CMK (cell line): ENCODE data around the gene RAPGEF3.
A peak's percentile ranks its signal among the peaks of the same experiment; 100 is the strongest.

Experiments used
- DNase-seq: peaks from one replicate; pipeline ENCODE4 v3.0.0-alpha.2; 2010; ENCODE audit warnings: low read depth

RAPGEF3 gene

DNA sequence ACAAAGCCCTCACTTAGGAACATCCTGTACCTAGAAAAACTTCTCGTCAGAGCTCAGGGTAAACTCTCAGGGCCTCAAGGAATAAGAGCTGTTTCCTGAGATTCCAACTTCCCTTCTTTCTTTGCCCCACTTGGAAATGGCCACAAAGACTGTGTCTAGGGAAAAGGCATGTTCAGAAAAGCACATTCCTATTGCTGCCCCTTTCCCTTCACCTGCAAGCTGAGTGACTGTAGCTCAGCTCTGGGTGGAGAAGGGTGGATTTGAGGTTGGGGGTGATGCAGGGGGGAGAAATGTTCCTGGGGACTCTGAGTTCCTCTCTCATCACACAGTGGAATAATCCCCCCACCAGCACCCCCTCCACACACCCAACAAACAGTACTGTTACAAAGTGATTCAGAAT is 40.1 kb downstream of the RAPGEF3 start:
- no peak for DNase-seq

- peak; percentile 64 for DNase-seq
Measured at GRCh38 chr12:47717443-47718193, 41.1 kb downstream of the RAPGEF3 start.

DNA sequence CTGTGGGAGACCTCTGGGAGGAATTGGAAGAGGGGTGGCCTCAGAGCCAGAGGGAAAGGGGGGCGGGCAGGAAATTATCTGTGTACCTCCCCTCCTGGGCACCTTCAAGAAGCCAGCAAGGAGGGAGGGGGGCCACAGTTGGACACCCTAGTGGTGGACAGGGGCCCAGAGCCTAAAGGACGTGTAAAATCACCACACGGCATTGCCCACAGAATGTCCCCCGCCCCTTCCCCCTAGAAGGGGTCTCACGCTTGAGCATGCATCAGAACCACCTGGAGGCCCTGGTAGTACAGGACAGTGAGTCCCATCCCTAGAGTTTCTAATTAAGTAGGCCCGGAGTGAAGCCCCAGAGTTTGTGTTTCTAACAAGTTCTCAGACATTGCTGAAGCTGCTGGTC is 41.6 kb downstream of the RAPGEF3 start:
- no peak for DNase-seq

- DNase-seq: no peak
Measured at GRCh38 chr12:47715877-47716548, 42.7 kb downstream of the RAPGEF3 start.

- peak; percentile 56 for DNase-seq
Measured at GRCh38 chr12:47715393-47715876, 43.2 kb downstream of the RAPGEF3 start.

GRCh38 chr12:47714826-47715386 is 43.8 kb downstream of the RAPGEF3 start:
- no peak for DNase-seq

GRCh38 chr12:47712171-47712570 is 46.5 kb downstream of the RAPGEF3 start:
- DNase-seq: no peak

DNA sequence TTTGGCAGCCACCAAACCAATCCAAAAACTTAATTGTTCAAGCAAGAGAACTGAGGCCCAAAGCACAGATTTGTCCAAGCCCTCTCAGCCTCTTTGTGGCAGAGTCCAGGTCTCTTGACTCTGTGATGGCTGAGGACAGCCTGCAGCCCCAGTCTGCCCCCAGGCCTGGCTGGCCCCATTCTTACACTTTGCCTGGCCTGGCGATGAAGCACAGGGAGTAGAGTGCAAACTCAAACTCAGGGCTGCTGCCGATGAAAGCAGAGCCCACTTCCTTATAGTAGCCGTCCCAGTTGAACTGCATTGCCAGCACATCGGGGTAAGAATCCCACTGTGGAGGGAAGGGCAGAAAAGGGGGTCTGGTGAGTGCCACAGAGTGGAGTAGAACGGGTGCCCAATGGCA is 47.2 kb downstream of the RAPGEF3 start:
- DNase-seq: no peak

- no peak for DNase-seq
Measured at GRCh38 chr12:47710278-47710677, 48.4 kb downstream of the RAPGEF3 start.

- DNase-seq: no peak
Measured at GRCh38 chr12:47709671-47710070, 49.0 kb downstream of the RAPGEF3 start.

DNA sequence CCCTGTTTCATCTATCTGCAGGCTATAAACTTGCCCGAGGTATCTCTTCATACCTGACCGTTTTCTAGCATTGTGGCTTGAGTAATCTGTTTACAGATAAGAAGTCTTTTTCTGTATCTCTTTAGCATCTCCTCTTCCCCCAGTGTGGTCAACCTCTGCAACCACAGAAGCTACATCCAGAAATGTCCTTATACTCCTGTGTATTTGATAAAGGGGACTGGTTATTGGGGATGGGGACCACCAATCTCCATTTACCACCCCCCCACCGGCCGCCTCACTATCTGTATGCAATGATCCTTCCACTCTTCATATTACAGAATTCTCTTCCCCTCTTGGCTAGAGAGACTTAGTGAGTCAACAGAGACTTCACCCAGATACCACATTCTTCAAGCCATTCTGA is 49.4 kb downstream of the RAPGEF3 start:
- DNase-seq: no peak

DNA sequence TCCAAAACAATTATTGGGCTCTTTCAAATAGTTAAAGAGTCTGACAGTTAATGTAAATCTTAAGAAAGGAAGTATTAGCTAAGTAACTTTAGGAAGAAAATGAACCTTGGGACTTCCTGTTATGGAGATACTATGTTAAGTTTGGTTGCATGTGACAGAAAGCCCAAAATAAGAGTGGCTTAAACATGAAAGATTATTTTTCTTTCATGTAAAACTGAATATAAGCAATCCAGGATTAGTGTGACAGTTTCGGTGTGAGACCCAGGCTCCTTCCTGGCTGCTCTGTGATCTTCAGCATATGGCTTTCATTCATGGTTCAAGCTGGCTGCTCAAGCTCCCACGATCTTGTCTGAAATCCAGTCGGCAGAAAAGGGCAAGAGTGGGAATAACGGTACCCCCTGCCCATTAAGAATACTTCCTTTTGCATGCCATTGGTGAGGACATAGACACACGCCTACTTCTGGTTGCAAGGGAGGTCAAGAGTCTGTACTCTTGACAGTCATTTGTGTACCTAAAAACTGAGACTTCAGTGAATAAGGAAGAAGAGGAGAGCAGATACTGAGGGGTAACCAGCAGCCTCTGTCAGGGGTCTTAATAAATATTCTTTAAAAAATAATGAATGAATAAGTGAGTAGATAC is 50.7 kb downstream of the RAPGEF3 start:
- no peak for DNase-seq

- no peak for DNase-seq
Measured at GRCh38 chr12:47707355-47707754, 51.3 kb downstream of the RAPGEF3 start.

GRCh38 chr12:47705566-47706425 is 52.9 kb downstream of the RAPGEF3 start, which contains the start of gene RPAP3:
Gene RPAP3, minus strand, starts transcription at chr12:47706030. Its CDS starts 3,190 bp downstream, at chr12:47702840.
- DNase-seq: peak; percentile 91

GRCh38 chr12:47705229-47705565 is 53.5 kb downstream of the RAPGEF3 start:
- DNase-seq: no peak

DNA sequence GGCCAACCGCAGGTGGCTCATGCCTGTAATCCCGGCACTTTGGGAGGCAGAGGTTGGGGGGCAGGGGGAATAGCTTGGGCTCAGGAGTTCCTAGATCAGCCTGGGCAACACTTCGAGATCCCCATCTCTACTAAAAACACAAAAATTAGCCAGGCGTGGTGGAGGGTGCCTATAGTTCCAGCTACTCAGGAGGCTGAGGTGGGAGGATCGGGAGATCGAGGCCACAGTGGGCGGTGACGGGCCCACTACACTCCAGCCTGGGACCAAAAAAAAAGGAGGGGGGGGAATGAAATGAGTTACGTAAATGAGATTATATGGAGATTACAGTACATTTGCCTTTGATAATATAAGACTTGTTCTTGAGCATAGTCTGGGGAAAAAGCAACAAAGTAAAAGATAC is 54.0 kb downstream of the RAPGEF3 start:
- DNase-seq: no peak

DNA sequence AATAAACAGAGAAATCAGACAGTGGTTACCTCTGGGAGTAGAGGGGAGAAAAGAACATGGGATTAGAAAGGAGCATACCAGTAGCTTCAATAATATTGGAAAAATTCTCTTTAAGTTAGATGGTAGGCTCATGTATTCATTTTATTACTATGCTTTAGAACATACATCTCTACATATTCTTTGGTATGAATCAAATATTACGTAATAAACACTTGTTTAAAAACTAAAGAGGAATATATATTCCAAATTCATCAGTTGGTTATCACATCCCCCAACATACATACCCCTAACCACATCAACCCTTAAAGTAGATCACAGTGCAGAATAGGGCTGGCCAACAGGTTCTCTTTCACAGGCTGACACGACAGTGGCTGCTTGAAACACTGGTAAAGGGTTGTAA is 58.4 kb downstream of the RAPGEF3 start:
- DNase-seq: no peak

- DNase-seq: no peak
Measured at GRCh38 chr12:47698631-47699030, 60.0 kb downstream of the RAPGEF3 start.

DNA sequence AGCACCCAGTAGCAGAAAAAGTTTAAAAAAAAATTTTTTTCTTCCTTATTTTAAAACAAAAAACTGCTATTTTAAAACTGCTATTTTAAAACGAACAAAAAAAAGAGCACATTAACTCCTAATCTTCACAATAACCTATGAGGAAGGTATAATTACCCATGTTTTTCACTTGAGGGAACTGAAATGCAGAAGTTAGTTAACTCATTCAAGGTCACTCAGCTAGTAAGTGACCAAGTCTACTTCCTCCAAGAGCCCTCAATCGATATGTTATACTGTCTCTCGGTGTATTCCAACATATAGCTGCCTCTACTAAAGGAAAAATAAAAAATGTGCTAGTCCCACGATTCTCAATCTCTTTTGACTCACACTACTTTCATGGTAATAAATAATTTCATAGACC is 60.6 kb downstream of the RAPGEF3 start:
- no peak for DNase-seq

DNA sequence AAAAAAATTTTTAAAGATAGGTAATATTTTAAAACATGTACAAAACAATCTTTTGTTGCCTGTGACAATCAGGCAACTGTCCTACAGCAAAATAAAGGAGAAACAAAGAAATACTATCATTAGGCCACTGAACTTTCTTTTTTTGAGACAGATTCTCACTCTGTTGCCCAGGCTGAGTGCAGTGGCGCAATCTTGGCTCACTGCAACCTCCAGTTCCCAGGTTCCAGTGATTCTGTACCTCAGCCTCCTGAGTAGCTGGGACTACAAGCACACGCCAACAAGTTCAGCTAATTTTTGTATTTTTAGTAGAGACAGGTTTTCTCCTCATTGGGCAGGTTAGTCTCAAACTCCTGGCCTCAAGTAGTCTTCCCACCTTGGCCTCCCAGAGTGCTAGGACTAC is 69.5 kb downstream of the RAPGEF3 start:
- DNase-seq: no peak

- no peak for DNase-seq
Measured at GRCh38 chr12:47687636-47688035, 71.0 kb downstream of the RAPGEF3 start.
